ENCODE data around the gene KAT5.
"Not testable (repeated sequence)": the region's sequence is repeated elsewhere in the genome, so short reads cannot be mapped to it uniquely, and the experiment has no call there.

The KAT5 gene

DNA sequence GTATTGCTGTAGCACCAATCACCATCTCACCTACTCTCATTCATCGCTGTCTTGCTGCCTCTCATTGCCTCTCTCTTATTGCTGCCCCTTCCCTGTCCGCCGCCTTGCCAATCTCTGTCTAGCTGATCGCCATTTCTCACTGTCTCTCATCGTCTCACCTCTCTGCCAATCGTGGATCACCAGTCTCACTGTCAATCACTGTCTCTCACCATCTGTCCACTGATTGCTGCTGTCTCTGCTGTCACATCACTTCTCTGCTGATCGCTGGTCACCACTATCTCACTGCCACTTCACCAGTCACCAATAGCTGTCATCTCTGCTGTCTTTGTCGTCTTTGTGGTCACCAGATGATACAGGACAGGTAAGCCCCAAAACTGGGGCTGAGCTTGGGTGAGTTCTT, 29.1 kb downstream of the KAT5 start:
- in situ Hi-C loops (cut with MboI; ENCODE audit: low sequenced_read_pairs): no loop called here

DNA sequence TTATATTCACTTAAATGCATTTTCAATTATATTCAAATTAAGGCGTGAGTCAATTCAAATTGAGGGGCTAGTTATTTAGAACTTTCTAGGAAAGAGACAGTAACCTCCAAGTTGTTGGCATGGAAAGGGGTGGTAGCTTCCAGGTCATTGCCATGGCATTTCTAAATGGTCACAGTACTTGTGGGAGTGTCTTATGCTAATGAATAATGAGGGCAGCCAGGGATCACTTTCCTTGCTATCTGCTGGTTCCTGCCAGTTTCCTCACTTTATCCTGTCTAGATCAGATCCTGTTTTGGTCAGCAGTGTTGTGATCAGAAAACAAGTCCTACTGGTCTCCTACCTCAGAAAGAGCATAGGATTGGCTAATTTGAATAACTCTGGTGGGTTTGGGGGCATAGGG, 30.3 kb downstream of the KAT5 start:
- in situ Hi-C loops (cut with MboI; ENCODE audit: low sequenced_read_pairs): no loop called here

DNA sequence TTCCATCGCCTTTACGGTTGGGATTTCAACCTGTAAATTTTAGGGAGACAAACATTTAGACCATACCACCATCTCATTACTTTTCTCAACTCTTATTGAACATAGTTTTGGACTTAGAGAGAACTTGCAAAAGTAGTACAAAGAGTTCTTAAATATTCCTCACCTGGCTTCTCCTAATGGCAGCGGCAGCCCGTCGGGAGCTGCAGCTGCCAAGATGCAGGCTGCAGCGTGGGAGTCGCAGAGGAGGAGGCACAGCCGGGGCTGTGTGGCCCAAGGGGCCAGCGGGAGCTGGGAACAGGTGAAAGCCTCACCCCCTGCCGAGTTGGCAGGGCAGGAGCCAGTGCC, 31.6 kb downstream of the KAT5 start:
- in situ Hi-C loops (cut with MboI; ENCODE audit: low sequenced_read_pairs): no loop called here

DNA sequence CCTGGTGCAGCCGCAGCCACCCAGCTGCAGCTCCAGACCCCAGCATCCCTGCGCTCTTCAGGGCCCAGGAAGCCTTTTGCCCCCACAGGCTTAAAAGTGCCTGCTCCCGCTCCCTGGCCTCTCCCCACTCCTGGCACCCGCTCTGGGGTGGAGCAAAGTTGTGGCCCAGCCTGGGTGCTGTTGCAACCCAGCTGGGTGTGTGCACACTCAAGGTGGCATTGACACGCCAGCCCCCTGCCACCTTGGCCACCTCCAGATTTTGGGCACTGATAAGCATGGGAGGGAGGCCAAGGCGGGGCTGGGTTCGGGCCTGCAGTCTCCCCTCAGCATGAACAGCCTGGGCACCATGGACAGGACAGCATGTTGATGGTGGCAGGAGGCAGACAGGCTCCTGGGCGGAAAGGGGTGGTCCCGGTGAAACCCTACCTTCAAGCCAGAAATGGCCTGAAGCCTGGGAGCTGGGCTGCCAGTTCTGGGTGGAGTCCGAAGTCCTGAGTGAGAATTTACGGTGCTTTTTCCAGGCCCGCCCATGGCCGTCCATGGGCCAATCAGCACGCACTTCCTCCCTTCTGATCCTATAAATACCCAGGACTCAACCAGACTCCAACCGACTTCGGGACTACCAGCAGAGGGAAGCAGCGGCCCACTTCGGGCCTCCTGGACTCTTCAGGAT, 32.1 kb downstream of the KAT5 start:
- in situ Hi-C loops (cut with MboI; ENCODE audit: low sequenced_read_pairs): no loop called here

DNA sequence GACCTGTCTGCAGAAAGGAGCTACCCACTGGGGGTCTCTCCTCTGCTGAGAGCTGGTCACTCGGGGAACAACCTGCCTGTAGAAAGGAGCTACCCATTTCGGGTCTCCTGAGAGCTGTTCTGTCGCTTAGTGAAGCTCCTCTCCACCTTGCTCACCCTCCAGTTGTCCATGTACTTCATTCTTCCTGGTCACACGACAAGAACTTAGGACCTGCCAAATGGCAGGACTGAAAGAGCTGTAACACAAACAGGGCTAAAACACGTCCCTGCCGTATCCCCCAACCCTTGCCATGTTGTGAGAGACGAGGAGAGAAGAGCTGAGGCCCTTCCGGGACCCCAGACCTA, 32.6 kb downstream of the KAT5 start:
- in situ Hi-C loops (cut with MboI; ENCODE audit: low sequenced_read_pairs): no loop called here

DNA sequence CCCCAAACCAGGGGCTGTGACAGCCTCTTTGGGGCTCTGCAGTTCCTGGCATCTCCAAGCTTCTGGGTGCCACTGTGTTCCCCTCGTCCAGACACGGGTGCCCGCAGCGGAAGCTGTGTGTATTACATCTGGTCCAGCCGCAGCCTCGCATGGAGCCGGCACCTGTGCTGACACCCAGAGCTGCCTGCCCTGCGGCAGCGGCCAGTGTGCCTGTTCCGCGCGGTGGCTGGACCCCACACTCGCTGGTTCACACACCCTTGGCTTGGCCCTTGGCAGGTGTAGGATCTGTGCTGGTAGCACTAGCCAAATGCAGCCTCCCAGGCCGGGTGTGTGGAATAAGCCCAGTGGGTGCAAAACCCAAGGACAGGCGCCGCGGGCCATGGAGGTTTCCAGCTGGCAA, 33.0 kb downstream of the KAT5 start:
- in situ Hi-C loops (cut with MboI; ENCODE audit: low sequenced_read_pairs): no loop called here

DNA sequence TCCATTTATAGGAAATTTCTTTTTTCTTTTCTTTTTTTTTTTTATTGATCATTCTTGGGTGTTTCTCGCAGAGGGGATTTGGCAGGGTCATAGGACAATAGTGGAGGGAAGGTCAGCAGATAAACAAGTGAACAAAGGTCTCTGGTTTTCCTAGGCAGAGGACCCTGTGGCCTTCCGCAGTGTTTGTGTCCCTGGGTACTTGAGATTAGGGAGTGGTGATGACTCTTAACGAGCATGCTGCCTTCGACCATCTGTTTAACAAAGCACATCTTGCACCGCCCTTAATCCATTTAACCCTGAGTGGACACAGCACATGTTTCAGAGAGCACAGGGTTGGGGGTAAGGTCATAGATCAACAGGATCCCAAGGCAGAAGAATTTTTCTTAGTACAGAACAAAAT, 50.1 kb downstream of the KAT5 start:
- in situ Hi-C loops (cut with MboI; ENCODE audit: low sequenced_read_pairs): not testable (repeated sequence)

DNA sequence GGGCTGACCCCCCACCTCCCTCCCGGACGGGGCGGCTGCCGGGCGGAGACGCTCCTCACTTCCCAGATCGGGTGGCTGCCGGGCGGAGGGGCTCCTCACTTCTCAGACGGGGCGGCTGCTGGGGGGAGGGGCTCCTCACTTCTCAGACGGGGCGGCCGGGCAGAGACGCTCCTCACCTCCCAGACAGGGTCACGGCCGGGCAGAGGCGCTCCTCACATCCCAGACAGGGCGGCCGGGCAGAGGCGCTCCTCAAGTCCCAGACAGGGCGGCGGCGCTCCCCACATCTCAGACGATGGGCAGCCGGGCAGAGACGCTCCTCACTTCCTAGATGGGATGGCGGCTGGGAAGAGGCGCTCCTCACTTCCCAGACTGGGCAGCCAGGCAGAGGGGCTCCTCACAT, 50.8 kb downstream of the KAT5 start:
- in situ Hi-C loops (cut with MboI; ENCODE audit: low sequenced_read_pairs): not testable (repeated sequence)

DNA sequence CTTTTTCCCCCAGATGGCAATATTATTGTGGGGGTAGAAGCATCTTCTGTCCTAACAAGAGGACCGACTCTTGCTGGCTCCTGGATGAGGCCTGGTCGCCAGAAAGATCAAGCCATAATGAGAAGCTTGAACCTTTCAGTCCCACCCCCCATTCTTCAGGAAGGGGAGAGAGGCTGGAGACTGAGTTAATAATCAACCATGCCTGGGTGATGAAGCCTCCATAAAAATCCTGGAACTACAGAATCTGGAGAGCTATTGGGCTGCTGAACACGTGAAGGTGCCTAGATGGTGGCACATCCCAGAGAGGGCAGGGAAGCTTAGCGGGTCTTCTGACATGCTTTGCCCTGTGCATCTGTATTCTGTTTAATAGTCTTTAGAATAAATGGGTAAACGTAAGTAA, 52.4 kb downstream of the KAT5 start:
- in situ Hi-C loops (cut with MboI; ENCODE audit: low sequenced_read_pairs): no loop called here

DNA sequence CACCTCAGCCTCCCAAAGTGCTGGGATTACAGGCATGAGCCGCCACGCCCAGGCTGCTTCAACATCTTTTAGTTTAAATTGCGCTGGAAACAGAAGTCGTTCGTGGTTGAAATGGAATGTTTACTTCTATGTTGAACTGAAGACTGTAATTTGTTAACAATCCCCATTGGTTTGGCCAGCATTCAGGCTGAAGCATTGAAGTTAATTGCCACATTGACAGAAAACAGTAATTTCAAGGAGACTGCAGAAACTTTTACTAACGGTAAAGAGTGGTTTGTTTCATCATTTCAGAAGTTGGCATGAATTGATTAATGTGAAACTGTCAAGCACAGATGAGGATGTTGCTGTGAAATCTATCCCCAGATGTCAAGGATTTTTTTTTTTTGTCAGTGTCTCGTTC, 54.5 kb downstream of the KAT5 start:
- in situ Hi-C loops (cut with MboI; ENCODE audit: low sequenced_read_pairs): no loop called here

DNA sequence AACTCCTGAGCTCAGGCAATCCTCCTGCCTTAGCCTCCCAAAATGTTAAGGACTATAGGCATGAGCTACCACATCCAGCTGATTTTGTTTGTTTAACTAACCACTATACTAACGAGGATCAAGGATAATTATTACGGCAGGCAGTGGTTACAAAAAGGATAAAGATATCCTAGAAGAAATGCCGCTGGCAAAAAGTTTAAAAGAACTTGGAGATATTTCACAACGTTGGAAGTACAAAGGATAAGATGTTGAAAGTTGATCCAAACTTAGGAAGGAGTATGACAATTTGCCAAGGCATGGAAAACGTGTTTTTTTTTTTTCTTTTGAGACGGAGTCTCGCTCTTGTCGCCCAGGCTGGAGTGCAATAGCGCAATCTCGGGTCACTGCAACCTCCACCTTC, 55.4 kb downstream of the KAT5 start:
- in situ Hi-C loops (cut with MboI; ENCODE audit: low sequenced_read_pairs): no loop called here

DNA sequence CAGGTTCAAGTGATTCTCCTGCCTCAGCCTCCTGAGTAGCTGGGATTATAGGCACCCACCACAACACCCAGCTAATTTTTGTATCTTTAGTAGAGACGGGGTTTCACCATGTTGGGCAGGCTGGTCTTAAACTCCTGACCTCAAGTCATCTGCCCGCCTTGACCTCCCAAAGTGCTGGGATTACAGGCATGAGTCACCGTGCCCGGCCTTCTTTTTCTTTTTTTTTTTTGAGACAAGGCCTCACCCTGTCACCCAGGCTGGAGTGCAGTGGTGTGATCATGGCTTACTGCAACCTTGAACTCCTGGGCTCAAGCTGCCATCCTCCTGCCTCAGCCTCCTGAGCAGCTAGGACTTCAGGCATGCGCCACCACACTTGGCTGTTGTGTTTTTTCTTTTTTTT, 55.8 kb downstream of the KAT5 start:
- in situ Hi-C loops (cut with MboI; ENCODE audit: low sequenced_read_pairs): not testable (repeated sequence)
